ENCODE data around the gene SPAG8. TPM values are rescaled to one million over a fixed set of nuclear protein-coding genes. Genes with fewer than 3 reads are reported as not detected.
A peak's percentile ranks its signal among the peaks of the same experiment; 100 is the strongest.

Gene SPAG8
- total RNA-seq, 2 donors from 2014 or later, result 0.15 to 1.5 TPM

DNA sequence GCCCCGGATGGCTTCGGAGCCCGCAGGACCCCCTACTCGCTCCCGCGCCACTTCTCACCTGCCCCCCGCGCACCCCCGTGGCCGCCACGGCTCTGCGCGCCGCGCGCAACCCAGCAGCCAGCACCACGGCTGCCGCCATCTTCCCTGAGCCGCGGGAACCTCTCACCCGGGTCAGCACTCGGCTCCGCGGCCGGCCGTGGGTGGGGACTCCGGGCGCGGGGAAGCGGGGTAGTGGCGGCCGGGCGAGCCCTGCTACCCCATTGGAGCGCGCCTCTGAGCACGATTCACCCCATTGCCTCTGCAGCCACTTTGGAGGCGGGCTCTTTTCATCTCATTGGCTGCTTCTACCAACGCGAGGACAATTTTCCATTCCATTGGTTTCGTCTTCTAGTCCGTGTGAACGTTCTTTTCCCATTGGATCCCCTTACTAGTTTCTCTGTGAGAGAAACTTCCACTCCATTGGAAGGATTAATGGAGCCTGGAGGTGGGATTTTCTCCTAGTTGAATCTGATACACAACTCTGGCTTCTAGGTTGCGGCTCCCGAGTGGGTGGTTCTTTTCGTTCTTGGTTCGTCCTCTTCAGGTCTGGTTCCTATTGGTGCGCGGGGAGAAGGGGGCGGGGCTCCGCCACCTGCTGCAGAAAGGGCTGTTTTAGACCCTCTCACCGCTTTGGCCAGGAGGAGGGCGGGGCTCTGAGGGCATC lies 2.9 kb upstream of the SPAG8 start, which contains the start of gene HINT2:
Gene HINT2, minus strand, starts transcription at position 202 of the 703 bp plus-strand sequence. Its CDS starts 63 bp downstream, at position 139.
- ATAC-seq, result peak; percentile 85
- intact Hi-C loops (cut with DNase I, micrococcal nuclease), result no loop called here
- DNase-seq, result peak; percentile 99

GRCh38 chr9:35814106-35814840 lies 2.2 kb upstream of the SPAG8 start:
- intact Hi-C loops (cut with DNase I, micrococcal nuclease), result no loop called here
- ATAC-seq, result peak; percentile 49
- peak; percentile 68 to 77 for DNase-seq

DNA sequence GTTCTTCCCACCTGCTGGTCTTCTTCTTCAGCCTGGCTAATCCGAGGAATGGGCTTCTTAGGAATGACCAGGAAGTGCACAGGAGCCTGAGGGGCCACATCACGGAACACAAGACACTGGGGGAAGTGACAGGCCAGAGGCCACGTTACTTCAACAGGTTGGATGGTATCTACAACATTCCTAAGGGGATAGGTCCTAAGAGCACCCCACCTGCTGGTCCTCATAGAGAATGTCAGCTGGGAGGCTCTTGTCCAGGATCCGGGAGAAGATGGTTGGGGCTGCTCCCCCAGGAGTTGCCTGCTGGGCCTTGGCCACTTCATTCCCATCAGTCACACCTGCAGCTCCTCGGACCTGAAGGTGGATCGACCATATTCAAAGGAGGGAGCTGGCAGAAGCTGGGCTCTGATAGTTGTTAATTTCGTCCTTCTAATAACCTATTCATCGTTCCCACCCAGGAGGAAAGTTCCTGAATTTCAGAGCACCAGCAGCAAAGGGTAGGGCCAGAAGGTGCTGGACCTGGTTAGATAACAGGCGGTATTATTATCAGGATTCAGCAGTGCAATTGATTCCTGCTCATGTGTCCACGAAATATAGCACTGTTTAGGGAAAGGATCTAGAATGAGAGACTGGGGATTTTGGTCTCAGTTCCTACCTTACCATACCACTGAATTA lies 1.5 kb upstream of the SPAG8 start:
- DNase-seq, result no peak
- no peak for ATAC-seq
- intact Hi-C loops (cut with DNase I, micrococcal nuclease), result no loop called here

GRCh38 chr9:35811381-35812024 lies 559 bp downstream of the SPAG8 start:
- intact Hi-C loops (cut with DNase I, micrococcal nuclease), result no loop called here
- ATAC-seq (no peak), DNase-seq (no peak)

- DNase-seq (no peak), ATAC-seq (no peak)
- intact Hi-C loops (cut with DNase I, micrococcal nuclease), result no loop called here
Measured at GRCh38 chr9:35810122-35810521, 1.9 kb downstream of the SPAG8 start.

- intact Hi-C loops (cut with DNase I, micrococcal nuclease), result no loop called here
- DNase-seq, result no peak
- no peak for ATAC-seq
Measured at GRCh38 chr9:35808433-35808832, 3.6 kb downstream of the SPAG8 start.

DNA sequence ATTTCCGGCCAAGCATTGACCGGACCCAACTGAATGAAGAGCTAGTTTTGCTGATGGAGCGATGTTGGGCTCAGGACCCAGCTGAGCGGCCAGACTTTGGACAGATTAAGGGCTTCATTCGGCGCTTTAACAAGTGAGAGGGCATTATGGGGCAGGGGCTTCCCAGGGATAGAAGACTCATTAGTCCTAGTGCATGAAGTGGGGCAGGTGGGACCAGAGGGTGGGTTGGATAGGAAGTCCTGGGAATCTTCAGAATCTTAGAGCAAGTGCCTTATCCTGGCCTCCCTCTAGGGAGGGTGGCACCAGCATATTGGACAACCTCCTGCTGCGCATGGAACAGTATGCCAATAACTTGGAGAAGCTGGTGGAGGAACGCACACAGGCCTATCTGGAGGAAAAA lies 6.0 kb downstream of the SPAG8 start:
- intact Hi-C loops (cut with DNase I, micrococcal nuclease), result no loop called here
- ATAC-seq (no peak), DNase-seq (no peak)

- ATAC-seq, result no peak
- DNase-seq, result no peak
- intact Hi-C loops (cut with DNase I, micrococcal nuclease), result no loop called here
Measured at GRCh38 chr9:35801328-35802128, 10.5 kb downstream of the SPAG8 start.

- ATAC-seq (no peak), DNase-seq (no peak)
- intact Hi-C loops (cut with DNase I, micrococcal nuclease), result no loop called here
Measured at GRCh38 chr9:35800530-35800929, 11.5 kb downstream of the SPAG8 start.

DNA sequence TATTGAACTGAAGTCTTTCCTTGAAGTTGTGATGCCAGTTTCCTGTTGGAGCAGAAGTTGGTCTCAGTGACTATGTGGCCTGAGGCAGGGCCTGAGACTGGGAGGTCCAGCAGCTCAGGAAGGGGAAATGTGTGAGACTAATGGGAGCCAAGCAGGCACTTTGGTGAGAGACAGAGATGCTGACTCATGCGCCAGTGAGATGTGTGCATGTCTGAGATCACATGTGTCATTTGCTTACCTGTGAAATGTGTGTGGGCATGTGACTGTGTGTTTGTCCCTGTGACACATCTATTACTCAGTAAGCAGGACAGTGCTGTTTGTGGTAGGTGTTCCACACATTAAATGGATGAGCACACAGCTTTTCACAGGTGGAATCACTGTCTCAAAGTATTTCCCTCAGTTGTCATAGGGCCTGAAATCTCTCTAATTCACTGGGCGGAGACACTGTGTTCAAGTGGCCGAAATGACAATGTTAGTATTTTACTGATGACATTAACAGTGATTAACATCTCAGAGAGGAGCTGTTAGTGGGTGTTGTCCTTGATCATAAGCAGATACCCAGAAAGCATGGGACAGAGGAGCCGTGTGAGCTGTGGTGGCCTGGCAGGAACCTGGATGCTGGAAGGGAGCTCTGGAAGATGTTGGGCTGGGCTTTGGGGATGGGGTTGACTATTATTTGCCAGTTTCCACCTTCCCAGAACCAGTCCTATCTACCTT lies 13.2 kb downstream of the SPAG8 start:
- DNase-seq (no peak), ATAC-seq (no peak)
- intact Hi-C loops (cut with DNase I, micrococcal nuclease), result loop anchor here in 1 of 2 donors (10.0 kb wide), 1 partner anchor 66 kb away; no protein-coding TSS in a partner anchor

DNA sequence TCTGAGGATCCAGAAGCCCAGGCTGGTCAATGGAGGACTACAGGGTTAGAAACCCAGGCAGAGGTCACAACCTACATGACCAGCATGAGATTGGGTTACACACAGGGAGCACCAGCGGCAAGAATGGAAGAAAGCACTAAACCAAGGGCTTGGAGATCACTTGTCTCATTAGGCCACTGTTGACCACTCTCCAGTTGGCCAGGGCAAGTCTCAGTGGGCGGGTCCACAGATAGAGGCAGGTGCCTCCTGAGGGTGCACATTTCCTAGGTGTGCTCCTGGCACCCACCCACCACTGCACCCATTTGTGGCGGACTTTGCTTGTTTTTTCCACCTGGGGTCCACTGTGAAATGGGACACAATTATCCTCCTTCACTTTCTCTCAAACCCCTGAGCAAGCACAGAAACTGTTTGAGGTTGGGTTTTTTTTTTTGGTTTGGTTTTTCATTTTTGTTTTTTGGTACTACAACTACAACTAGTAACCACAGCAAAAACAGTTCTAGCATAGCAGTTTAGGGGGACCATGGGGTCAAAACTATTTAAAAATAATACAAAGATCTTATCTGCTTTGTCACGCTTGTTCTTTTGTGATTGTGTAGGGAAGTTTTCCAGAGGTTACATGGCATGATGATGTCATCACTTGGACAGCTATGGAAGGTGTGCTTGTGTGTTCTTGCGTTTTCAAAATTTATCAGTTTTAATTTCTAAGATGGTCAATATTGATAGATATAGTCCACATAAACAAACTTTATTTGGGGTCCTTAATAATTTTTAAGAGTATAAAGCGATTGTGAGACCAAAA lies 14.6 kb downstream of the SPAG8 start:
- DNase-seq (no peak), ATAC-seq (no peak)
- intact Hi-C loops (cut with DNase I, micrococcal nuclease), result loop anchor here in 1 of 2 donors (10.0 kb wide), 1 partner anchor 67 kb away; no protein-coding TSS in a partner anchor

DNA sequence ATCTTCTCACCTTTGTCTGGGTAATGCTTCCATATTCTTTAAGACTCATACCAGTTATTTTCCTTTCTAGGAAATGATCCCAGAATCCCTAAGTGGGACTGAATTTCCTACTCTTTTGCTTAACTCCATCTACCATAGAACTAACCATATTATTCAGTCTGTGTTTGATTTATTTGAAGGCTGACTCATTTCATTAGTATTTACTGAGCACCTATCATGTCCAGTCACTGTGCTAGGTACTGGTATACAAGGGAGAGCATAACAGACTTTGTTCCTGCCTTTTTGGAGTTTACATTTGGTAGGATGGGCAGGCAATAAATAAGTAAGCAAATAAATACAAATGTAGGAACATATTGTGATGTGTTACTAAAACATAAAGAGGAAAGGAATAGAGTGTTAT lies 16.4 kb downstream of the SPAG8 start:
- no peak for DNase-seq
- intact Hi-C loops (cut with DNase I, micrococcal nuclease), result loop anchor here in 1 of 2 donors (10.0 kb wide), 1 partner anchor 69 kb away; no protein-coding TSS in a partner anchor
- peak; percentile 36 for ATAC-seq

- intact Hi-C loops (cut with DNase I, micrococcal nuclease), result loop anchor here in 1 of 2 donors (10.0 kb wide), 1 partner anchor 71 kb away; no protein-coding TSS in a partner anchor
- ATAC-seq, result no peak
- no peak for DNase-seq
Measured at GRCh38 chr9:35793461-35793860, 18.6 kb downstream of the SPAG8 start.

DNA sequence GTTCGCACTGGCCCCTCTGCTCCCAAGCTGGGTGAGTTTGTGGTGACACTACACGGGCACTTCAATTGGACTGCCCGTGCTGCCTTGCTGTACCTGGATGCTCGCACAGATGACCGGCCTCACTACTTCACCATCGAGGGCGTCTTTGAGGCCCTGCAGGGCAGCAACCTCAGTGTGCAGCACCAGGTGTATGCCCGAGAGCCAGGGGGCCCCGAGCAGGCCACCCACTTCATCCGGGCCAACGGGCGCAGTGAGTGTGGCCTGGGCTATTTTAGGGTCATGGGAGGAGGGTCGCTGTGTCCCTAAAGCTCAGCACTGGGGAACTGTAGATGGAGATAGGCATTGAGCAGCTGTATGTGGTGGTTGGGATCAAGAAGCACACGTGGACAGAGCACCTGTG lies 19.2 kb downstream of the SPAG8 start:
- intact Hi-C loops (cut with DNase I, micrococcal nuclease), result loop anchor here in 1 of 2 donors (10.0 kb wide), 1 partner anchor 72 kb away; no protein-coding TSS in a partner anchor
- DNase-seq (no peak), ATAC-seq (no peak)

DNA sequence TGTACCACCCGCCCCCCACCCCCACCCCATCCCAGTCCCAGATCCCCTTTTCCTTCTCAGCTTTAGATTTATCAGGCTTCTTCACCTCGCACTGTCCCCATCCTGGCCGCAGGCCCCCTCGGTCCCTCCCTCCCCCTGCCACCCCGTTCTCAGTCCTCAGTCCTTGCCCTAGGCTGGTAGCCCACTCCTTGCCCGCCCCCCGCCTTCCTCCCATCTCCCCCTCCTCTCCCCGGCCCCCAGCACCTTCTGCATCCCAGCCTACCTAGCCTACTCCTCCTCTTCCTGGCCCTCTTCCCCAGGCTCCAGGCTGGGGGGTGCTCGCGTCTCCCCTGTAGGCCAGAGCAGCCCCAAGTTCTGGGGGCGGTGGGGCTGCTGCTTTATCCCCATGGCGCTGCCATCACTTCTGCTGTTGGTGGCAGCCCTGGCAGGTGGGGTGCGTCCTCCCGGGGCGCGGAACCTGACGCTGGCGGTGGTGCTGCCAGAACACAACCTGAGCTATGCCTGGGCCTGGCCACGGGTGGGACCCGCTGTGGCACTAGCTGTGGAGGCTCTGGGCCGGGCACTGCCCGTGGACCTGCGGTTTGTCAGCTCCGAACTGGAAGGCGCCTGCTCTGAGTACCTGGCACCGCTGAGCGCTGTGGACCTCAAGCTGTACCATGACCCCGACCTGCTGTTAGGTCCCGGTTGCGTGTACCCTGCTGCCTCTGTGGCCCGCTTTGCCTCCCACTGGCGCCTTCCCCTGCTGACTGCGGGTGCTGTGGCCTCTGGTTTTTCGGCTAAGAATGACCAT lies 19.8 kb downstream of the SPAG8 start:
- ATAC-seq (no peak), DNase-seq (no peak)
- intact Hi-C loops (cut with DNase I, micrococcal nuclease), result loop anchor here in 1 of 2 donors (10.0 kb wide), 1 partner anchor 73 kb away; no protein-coding TSS in a partner anchor
